ENCODE data around the gene NOP9. TPM values are rescaled to one million over a fixed set of nuclear protein-coding genes. Genes with fewer than 3 reads are reported as not detected.

The NOP9 gene
- total RNA-seq, 1 experiment from 2014 or later = 25.3 TPM

DNA sequence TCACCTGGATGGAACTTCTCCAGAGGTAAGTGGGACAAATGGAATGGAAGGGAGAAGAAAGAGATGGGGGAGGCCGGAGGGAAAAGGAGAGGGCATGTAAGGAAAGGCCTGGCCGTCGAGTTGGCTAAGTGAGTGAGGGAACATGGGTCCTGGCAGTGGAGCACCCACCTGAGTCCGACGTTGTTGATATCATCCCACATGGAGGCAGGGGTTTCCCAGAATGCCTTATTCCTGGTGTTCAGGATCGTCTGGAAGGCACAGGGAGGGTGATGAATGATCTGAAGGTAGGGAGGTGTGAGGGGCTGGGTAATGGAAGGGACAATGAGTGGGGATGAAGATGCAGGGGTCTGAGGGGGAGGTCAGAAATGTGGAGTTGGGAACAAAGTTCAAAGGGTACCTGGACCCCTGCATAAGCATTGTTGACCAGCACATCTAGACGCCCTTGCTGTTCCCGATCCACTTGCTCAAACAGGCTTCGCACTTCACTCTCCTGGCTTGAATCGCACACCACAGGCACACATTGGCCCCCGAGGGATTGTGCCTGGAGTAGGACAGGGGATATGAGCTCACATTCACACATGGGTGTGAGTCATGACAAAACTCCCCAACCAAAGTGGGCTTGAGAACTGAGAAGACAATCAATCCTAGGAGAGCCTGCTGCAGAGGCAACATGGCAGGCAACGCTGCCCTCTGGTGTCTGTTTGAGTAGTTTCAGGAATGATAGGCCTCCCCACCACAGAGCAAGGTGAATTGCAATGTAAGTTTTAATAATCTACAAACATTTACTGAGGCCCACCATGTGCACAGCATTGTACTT lies 3.1 kb upstream of the NOP9 start:
- in situ Hi-C loops (cut with HindIII; ENCODE audit: low pct_unique_long_range_greater_than_20kb, low sequenced_read_pairs) = no loop called here
- peaks cover 7% of the 10 kb centered on the region; the same call in 1 of the 2 replicates for H3K4me1 ChIP-seq (ENCODE audit: control insufficient read depth, insufficient read depth, low read length)

DNA sequence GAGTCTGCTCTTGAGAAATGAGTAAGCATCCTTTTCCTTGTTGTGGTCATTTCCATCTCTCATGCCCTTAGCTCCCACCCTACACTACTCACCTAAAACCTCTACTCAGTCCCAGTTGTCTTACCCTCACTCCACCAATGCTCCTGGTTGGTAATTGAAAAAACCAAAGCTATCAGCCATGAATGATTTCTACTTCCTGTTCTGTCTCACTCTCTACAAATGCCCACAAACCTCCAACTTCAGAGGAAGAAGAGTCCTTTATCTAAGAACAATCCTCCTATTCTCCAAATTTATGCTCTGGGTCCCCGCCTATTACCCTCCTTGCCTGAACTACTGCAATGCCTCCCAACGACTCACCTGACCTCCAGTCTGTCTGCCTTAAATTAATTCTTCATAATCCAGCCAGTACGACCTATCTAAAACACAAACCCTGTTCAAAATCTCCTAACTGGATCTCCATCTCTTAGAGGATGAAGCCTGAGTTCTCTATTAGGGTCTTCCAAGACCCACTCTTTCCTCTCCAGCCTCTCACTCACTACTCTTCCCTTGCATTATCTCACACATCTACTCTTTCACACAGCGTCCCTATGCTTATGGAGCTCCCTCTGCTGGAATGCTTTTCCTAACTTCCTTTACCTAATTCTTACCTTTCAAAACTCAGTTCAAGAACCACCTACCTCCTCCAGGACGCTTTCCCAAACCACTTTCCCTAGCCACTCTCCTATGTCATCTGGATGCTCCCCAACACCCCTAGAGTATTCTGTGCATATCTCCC lies 2.3 kb upstream of the NOP9 start:
- no peak overlapping the region for H3K4me3 ChIP-seq (ENCODE audit: low read depth in 2 of 2, low read length in 2 of 2)
- no peaks in the 10 kb centered on the region for H3K9me3 ChIP-seq (ENCODE audit: control insufficient read depth, insufficient read depth, low read depth, low read length)
- in situ Hi-C loops (cut with HindIII; ENCODE audit: low pct_unique_long_range_greater_than_20kb, low sequenced_read_pairs) = no loop called here
- H3K36me3 ChIP-seq (ENCODE audit: control insufficient read depth, insufficient read depth, low read length) = peaks cover 7% of the 10 kb centered on the region; the same call in 1 of the 2 replicates
- DNase-seq (ENCODE audit: low read depth, low spot score) = no peak
- H3K27ac ChIP-seq (ENCODE audit: low read length) = no peak overlapping the region
- TF ChIP-seq TCF7L2 (IDR thresholded peaks at IDR 0.05; ENCODE audit: low read depth, low read length) = no peak
- TF ChIP-seq, protein P1, sequence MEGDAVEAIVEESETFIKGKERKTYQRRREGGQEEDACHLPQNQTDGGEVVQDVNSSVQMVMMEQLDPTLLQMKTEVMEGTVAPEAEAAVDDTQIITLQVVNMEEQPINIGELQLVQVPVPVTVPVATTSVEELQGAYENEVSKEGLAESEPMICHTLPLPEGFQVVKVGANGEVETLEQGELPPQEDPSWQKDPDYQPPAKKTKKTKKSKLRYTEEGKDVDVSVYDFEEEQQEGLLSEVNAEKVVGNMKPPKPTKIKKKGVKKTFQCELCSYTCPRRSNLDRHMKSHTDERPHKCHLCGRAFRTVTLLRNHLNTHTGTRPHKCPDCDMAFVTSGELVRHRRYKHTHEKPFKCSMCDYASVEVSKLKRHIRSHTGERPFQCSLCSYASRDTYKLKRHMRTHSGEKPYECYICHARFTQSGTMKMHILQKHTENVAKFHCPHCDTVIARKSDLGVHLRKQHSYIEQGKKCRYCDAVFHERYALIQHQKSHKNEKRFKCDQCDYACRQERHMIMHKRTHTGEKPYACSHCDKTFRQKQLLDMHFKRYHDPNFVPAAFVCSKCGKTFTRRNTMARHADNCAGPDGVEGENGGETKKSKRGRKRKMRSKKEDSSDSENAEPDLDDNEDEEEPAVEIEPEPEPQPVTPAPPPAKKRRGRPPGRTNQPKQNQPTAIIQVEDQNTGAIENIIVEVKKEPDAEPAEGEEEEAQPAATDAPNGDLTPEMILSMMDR (IDR thresholded peaks at IDR 0.05) = peak; percentile 53
- BruUV-seq (replicated peaks) = no TSS peak
- ChIA-PET CTCF (interaction anchor here (0.5 to 1.9 kb wide), 4 partner anchors 31 to 1344 kb away, joined by 3 to 8 read pairs (median 4); partner anchors contain the start of gene TINF2), POLR2A (interaction anchor here (1.1 kb wide), 1 partner anchor 55 kb away, joined by 6 read pairs; the partner anchor contains the start of gene TINF2)
- intact Hi-C loops (cut with micrococcal nuclease; ENCODE audit: unreplicated experiment) = loop anchor here (1.0 kb wide), 1 partner anchor 54 kb away; no protein-coding TSS in a partner anchor
- no peaks in the 10 kb centered on the region for H3K27me3 ChIP-seq (ENCODE audit: control insufficient read depth, insufficient read depth, low read length)
- peak; percentile 40; the same call in 1 of the 2 replicates for ATAC-seq
- peaks cover 7% of the 10 kb centered on the region; the same call in 1 of the 2 replicates for H3K4me1 ChIP-seq (ENCODE audit: control insufficient read depth, insufficient read depth, low read length)

More for the DNA sequence above, 3.1 kb upstream of the NOP9 start:
- Histone ChIP-seq H3K27ac (ENCODE audit: low read length) (no peak overlapping the region), H3K27me3 (ENCODE audit: control insufficient read depth, insufficient read depth, low read length) (no peaks in the 10 kb centered on the region), H3K36me3 (ENCODE audit: control insufficient read depth, insufficient read depth, low read length) (peaks cover 7% of the 10 kb centered on the region; the same call in 1 of the 2 replicates), H3K4me3 (ENCODE audit: low read depth in 2 of 2, low read length in 2 of 2) (no peak overlapping the region), H3K9me3 (ENCODE audit: control insufficient read depth, insufficient read depth, low read depth, low read length) (no peaks in the 10 kb centered on the region)
- no TSS peak for BruUV-seq (replicated peaks)
- TF ChIP-seq, protein P2, sequence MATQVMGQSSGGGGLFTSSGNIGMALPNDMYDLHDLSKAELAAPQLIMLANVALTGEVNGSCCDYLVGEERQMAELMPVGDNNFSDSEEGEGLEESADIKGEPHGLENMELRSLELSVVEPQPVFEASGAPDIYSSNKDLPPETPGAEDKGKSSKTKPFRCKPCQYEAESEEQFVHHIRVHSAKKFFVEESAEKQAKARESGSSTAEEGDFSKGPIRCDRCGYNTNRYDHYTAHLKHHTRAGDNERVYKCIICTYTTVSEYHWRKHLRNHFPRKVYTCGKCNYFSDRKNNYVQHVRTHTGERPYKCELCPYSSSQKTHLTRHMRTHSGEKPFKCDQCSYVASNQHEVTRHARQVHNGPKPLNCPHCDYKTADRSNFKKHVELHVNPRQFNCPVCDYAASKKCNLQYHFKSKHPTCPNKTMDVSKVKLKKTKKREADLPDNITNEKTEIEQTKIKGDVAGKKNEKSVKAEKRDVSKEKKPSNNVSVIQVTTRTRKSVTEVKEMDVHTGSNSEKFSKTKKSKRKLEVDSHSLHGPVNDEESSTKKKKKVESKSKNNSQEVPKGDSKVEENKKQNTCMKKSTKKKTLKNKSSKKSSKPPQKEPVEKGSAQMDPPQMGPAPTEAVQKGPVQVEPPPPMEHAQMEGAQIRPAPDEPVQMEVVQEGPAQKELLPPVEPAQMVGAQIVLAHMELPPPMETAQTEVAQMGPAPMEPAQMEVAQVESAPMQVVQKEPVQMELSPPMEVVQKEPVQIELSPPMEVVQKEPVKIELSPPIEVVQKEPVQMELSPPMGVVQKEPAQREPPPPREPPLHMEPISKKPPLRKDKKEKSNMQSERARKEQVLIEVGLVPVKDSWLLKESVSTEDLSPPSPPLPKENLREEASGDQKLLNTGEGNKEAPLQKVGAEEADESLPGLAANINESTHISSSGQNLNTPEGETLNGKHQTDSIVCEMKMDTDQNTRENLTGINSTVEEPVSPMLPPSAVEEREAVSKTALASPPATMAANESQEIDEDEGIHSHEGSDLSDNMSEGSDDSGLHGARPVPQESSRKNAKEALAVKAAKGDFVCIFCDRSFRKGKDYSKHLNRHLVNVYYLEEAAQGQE (IDR thresholded peaks at IDR 0.05; ENCODE audit: insufficient read depth in 1 of 2, low read depth in 2 of 2, low read length in 1 of 2) = no peak
- TF ChIP-seq POLR2AphosphoS5 (IDR thresholded peaks at IDR 0.05; ENCODE audit: low read depth, low read length) (no peak), TCF7L2 (IDR thresholded peaks at IDR 0.05; ENCODE audit: low read depth, low read length) (no peak), SIN3A (IDR thresholded peaks at IDR 0.05; ENCODE audit: borderline replicate concordance, insufficient read depth, low read depth, low read length) (no peak)
- TF ChIP-seq, protein P1 (IDR thresholded peaks at IDR 0.05) = peak; percentile 69
- intact Hi-C loops (cut with micrococcal nuclease; ENCODE audit: unreplicated experiment) = loop anchor here (1.0 kb wide), 1 partner anchor 53 kb away; no protein-coding TSS in a partner anchor
- POLR2A ChIA-PET = no interaction called here
- DNase-seq (ENCODE audit: low read depth, low spot score) (peak; percentile 61), ATAC-seq (peak; percentile 68)
- CTCF ChIA-PET = interaction anchor here (0.7 to 1.9 kb wide), 2 partner anchors 30 to 54 kb away, joined by 3 to 8 read pairs; partner anchors contain the start of gene TINF2
